PC-9 (cell line): ENCODE data around the gene DESI1.

Experiments used
- EZH2 ChIP-seq: fragments of 200-600 bp; sonication (generic); IDR thresholded peaks from 2 replicates; pipeline ENCODE4 v1.8.0; 2017; ENCODE audit warnings: antibody characterized with exemption, low read depth
- TF ChIP-seq, protein P1 (sequence below): fragments of 200-600 bp; sonication (generic); conservative IDR thresholded peaks from 2 replicates; pipeline ENCODE4 v1.6.1; 2017; ENCODE audit warnings: mixed run types, antibody characterized with exemption, mild to moderate bottlenecking, moderate library complexity

DNA sequence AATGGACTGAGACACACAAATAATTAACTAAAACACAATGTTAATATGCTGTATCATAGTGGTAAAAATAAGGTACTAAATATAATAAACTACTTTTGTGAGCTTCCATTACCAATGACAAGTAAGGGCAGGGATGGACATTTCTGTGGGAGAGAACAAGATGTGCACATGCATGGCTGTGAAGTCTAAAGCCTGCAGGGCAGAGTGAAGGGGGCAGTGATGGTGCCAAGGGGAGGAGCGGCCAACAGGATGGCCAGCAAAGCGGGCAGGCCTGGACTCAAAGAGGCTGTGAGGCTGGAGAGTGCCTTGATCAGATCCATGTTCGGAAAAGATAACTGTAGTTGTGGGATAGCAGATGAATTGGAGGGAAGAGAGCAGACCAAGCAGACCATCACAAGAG lies 12.5 kb downstream of the DESI1 start:
- TF ChIP-seq, protein P1, sequence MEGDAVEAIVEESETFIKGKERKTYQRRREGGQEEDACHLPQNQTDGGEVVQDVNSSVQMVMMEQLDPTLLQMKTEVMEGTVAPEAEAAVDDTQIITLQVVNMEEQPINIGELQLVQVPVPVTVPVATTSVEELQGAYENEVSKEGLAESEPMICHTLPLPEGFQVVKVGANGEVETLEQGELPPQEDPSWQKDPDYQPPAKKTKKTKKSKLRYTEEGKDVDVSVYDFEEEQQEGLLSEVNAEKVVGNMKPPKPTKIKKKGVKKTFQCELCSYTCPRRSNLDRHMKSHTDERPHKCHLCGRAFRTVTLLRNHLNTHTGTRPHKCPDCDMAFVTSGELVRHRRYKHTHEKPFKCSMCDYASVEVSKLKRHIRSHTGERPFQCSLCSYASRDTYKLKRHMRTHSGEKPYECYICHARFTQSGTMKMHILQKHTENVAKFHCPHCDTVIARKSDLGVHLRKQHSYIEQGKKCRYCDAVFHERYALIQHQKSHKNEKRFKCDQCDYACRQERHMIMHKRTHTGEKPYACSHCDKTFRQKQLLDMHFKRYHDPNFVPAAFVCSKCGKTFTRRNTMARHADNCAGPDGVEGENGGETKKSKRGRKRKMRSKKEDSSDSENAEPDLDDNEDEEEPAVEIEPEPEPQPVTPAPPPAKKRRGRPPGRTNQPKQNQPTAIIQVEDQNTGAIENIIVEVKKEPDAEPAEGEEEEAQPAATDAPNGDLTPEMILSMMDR = no peak
- no peak for TF ChIP-seq EZH2
